Measurements from ENCODE around the gene ANG.

The ANG gene

GRCh38 chr14:20675669-20676068 lies 12.9 kb upstream of the ANG start:
- DNase-seq (ENCODE audit: low read depth in 3 of 3, low spot score in 1 of 3): no peak

GRCh38 chr14:20676072-20676471 lies 12.5 kb upstream of the ANG start:
- no peak for DNase-seq (ENCODE audit: low read depth in 3 of 3, low spot score in 1 of 3)

GRCh38 chr14:20679907-20680306 lies 8.7 kb upstream of the ANG start:
- no peak for DNase-seq (ENCODE audit: low read depth in 3 of 3, low spot score in 1 of 3)

GRCh38 chr14:20680363-20680762 lies 8.2 kb upstream of the ANG start:
- DNase-seq (ENCODE audit: low read depth in 3 of 3, low spot score in 1 of 3): no peak

GRCh38 chr14:20680843-20681347 lies 7.7 kb upstream of the ANG start:
- DNase-seq (ENCODE audit: low read depth in 3 of 3, low spot score in 1 of 3): peak in 1 of 3 donors; percentile 16

- DNase-seq (ENCODE audit: low read depth in 3 of 3, low spot score in 1 of 3): peak; percentile 74 to 86 (median 81)
These were observed 7.0 kb upstream of the ANG start for GRCh38 chr14:20681348-20682126.

GRCh38 chr14:20682127-20682434 lies 6.5 kb upstream of the ANG start:
- DNase-seq (ENCODE audit: low read depth in 3 of 3, low spot score in 1 of 3): no peak

GRCh38 chr14:20682435-20683124 lies 6.0 kb upstream of the ANG start:
- DNase-seq (ENCODE audit: low read depth in 3 of 3, low spot score in 1 of 3): peak; percentile 39 to 55 (median 47)

- DNase-seq (ENCODE audit: low read depth in 3 of 3, low spot score in 1 of 3): peak; percentile 47 to 67 (median 61)
These were observed 5.3 kb upstream of the ANG start for GRCh38 chr14:20683125-20683890.

GRCh38 chr14:20683891-20684661 lies 4.5 kb upstream of the ANG start, which contains the start of gene RNASE4:
Gene RNASE4 (plus strand): TSS chr14:20684560. CDS start chr14:20699372, 14,812 bp downstream.
- DNase-seq (ENCODE audit: low read depth in 3 of 3, low spot score in 1 of 3): peak; percentile 50 to 79 (median 70)

GRCh38 chr14:20684662-20685456 lies 3.7 kb upstream of the ANG start:
- no peak for DNase-seq (ENCODE audit: low read depth in 3 of 3, low spot score in 1 of 3)

- DNase-seq (ENCODE audit: low read depth in 3 of 3, low spot score in 1 of 3): no peak
These were observed 2.0 kb upstream of the ANG start for GRCh38 chr14:20686386-20687143.

- DNase-seq (ENCODE audit: low read depth in 3 of 3, low spot score in 1 of 3): no peak
These were observed 1.0 kb upstream of the ANG start for GRCh38 chr14:20687362-20688166.

GRCh38 chr14:20690848-20691640 lies 2.5 kb downstream of the ANG start:
- peak in 1 of 3 donors; percentile 6 for DNase-seq (ENCODE audit: low read depth in 3 of 3, low spot score in 1 of 3)

- no peak for DNase-seq (ENCODE audit: low read depth in 3 of 3, low spot score in 1 of 3)
These were observed 3.7 kb downstream of the ANG start for GRCh38 chr14:20692116-20692751.

GRCh38 chr14:20696764-20697163 lies 8.2 kb downstream of the ANG start:
- DNase-seq (ENCODE audit: low read depth in 3 of 3, low spot score in 1 of 3): no peak
